ENCODE data around the gene IL12A.

Gene IL12A

GRCh38 chr3:159989973-159990846, 1.6 kb downstream of the IL12A start:
- no peak for DNase-seq

GRCh38 chr3:159991591-159991990, 3.0 kb downstream of the IL12A start:
- no peak for DNase-seq

- DNase-seq = no peak
These were observed 4.0 kb downstream of the IL12A start for GRCh38 chr3:159992589-159992988.

- DNase-seq = no peak
These were observed 5.5 kb downstream of the IL12A start for GRCh38 chr3:159994182-159994581.

GRCh38 chr3:159995091-159995490, 6.5 kb downstream of the IL12A start:
- no peak for DNase-seq

DNA sequence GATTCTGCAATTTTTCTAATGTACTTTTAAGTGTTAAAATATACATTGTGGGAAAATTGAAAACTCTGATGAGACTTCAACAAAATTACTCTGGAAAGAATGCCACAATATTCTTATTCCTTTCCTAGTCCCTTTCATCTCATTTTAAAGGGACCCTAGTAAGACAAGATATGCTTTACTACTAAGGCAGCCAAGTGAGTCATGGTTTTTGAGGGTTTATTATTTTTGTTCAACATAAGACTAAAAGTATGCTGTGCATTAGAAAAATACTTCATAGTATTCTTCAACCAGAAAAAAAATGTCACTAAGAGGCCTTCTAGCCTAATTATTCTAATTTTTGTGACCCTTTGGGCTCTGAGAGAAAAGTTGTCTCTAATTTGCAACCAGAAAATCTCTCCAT, 7.4 kb downstream of the IL12A start:
- no peak for DNase-seq

DNA sequence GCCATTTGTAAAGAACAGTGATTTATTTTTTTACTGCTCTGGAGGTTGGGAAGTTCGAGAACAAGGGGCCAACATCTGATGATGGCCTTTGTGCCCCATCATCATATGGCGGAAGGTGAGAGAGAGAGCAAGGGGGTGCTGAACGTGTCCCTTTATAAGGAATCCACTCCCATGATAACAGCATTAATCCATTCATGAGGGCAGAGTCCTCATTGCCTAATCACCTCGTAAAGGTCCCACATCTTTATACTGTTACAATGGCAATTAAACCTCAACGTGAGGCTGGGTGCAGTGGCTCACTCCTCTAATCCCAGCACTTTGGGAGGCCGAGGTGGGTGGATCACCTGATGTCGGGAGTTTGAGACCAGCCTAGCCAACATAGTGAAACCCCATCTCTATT, 8.3 kb downstream of the IL12A start:
- no peak for DNase-seq

- no peak for DNase-seq
These were observed 12.6 kb downstream of the IL12A start for GRCh38 chr3:160001148-160001760.

GRCh38 chr3:160001850-160002623, 13.4 kb downstream of the IL12A start:
- DNase-seq = no peak

DNA sequence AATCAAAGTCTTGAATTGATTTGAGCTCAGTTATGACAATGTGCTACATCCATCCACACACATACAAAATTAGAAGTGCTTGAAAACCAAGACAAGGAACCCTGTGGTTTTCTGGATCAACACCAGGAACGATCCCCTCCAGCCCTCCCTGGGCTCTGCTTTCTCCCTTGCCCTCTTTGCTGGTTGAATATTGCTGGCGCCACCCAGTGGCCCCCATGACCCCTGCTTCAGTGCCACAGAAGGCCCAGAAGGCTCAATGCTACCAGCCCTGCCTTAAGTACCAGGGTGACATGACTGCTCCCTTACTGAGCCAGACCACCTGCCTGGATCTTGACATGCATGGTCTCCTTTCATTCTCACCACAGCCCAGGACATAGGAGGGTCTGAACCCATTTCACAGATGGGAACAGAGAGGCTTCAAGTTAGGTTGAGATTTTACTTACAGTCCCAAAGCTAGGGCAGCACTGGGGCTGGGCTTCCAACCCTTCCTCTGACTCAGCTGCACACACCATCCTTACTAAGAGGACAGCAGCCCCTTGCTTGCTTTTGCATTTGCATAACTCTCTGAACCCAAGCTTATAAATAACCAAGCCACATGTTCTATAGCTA, 15.0 kb downstream of the IL12A start:
- DNase-seq = peak; percentile 18

DNA sequence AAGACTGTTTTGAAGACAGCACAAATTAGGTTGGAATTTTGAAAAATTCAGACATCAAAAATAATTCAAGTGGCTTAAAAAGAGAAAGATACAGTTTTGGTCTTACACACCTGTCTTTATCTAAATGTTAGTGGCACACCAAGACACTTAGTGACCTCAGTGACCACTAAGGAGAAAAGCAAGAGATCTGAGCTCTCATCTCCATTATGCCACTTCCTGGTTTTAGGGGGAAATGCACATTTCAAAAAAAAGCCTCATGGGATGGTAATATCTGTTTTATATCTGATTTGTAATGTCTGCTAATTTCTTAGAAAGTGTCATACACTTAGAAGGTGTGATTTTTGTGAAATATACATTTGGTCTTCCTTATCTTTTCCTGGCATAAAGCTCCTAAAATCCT, 16.4 kb downstream of the IL12A start:
- DNase-seq = no peak

GRCh38 chr3:160006282-160007163, 17.9 kb downstream of the IL12A start:
- DNase-seq = peak; percentile 25

GRCh38 chr3:160008961-160009360, 20.3 kb downstream of the IL12A start:
- DNase-seq = no peak

- DNase-seq = no peak
These were observed 20.9 kb downstream of the IL12A start for GRCh38 chr3:160009525-160009924.

- DNase-seq = no peak
These were observed 21.9 kb downstream of the IL12A start for GRCh38 chr3:160010578-160010977.

DNA sequence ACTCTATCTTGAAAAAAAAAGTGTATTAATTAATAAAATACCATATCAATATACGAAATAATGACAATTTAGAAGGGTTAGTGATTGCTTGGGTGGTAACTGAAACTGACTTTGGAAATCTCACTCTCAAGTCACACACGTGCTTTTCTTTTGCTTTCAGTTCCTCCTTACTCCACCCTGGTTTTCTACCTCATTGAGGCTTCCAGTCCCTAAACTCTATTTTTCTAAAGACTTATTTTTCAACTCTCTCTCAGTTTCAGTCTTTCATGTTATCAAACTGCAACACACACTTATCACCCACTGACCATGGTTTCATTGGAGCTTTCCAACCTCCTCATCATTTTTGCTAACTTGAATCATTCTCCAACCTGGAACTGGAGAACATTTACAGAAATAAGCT, 23.5 kb downstream of the IL12A start:
- no peak for DNase-seq

GRCh38 chr3:160016972-160017371, 28.3 kb downstream of the IL12A start:
- no peak for DNase-seq

DNA sequence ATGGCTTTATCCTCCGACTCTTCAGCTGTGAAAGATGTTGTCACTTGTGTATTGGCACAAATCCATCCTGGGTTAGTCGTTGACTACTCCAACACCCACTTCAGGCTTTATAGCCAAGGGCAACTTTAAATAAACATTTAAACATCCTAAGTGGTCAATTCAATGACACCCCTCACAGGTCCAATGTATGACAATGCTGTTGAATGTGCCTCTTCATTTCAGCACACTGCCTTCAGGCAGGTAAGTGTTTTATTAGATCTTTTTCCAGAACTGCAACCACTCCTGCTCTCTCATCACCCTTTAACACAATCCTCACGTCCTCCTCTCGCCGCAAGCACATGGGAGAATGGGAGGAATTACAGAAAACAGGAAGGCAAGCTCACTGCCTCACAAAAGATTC, 30.3 kb downstream of the IL12A start:
- DNase-seq = no peak

DNA sequence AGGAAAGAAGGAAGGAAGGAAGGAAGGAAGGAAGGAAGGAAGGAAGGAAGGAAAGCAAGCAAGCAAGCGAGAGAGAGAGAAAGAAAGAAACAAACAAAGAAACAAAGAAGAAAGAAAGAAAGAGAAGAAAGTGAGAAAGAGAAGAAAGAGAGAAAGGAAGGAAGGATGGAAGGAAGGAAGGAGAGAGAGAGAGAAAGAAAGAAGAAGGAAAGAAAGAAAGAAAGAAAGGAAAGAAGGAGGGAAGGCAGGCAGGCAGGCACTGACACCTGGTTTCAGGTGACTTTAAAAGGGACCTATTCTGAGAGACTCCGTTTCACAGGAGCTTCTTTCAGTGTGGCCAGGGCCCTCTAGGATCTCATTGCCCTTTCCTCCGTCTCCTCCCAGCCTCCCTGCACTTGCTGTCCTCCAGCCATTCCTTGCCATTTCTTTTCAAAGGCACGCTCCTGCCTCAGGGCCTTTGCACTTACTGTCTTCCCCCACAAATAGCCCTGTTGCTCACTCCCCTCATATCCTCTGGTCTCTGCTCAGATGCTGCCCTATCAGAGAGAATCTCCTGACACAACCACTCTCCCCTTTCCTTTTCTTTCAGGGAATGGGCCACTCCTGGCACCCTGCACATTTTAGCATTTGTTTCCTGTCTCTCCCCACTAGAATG, 31.5 kb downstream of the IL12A start:
- DNase-seq = no peak

GRCh38 chr3:160022068-160022467, 33.4 kb downstream of the IL12A start:
- no peak for DNase-seq

DNA sequence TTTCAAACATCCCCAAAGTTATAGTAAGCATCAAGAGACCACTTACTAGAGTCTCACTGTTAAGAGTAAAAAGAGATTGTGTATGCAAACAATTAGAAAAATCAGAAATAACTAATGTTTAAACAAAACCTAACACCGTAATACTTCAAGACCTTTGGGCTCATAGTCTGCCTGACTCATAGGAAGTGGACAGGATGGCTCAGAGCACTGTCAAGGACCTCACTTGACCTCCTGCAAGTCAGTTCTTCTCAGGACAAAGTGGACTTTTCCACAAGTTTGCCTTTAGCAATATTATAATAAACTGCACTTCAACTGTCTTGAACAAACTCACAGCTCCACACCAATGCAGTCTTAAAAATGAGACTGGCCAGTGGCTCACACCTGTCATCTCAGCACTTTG, 34.8 kb downstream of the IL12A start:
- no peak for DNase-seq
